GM23248 (cell line): Measurements from ENCODE around the gene AKAP9.

Experiments
- EZH2 ChIP-seq: fragments of 200-600 bp; sonication (generic); IDR thresholded peaks from 2 replicates; pipeline ENCODE4 v1.6.1; 2018; ENCODE audit warnings: antibody characterized with exemption, mild to moderate bottlenecking; ENCODE audit not compliant: insufficient read depth, poor library complexity, severe bottlenecking
- EZH2phosphoT487 ChIP-seq: fragments of 200-600 bp; sonication (generic); IDR thresholded peaks from 2 replicates; pipeline ENCODE4 v1.6.1; 2018; ENCODE audit warnings: antibody characterized with exemption, moderate library complexity, mild to moderate bottlenecking, low read depth; ENCODE audit not compliant: insufficient read depth

DNA sequence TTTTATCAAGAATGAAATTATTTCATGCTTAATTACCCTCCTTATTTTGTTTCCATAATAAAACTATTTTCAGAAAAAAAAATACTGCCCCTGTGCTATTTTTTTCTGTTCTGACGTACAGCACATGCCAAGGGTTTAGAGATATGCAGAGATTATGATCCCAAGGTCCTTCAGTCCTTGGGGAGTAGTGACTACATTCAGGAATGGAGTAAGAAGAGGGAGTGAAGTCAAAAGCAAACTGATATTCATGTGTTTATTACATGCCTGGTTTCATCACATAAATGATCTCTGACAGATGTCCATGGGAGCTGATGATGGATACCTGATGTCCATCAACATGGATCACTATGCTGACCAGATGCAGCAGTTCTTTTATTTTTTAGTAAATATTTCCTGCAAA is 17.2 kb downstream of the AKAP9 start:
- TF ChIP-seq EZH2phosphoT487 (no peak), EZH2 (no peak)
